Measurements from ENCODE around the gene MT1X. TPM values are rescaled to one million over a fixed set of nuclear protein-coding genes. Genes with fewer than 3 reads are reported as not detected.
"Not testable (repeated sequence)": the region's sequence is repeated elsewhere in the genome, so short reads cannot be mapped to it uniquely, and the experiment has no call there.

The MT1X gene
- total RNA-seq, 1 donor, result 28.8 TPM

DNA sequence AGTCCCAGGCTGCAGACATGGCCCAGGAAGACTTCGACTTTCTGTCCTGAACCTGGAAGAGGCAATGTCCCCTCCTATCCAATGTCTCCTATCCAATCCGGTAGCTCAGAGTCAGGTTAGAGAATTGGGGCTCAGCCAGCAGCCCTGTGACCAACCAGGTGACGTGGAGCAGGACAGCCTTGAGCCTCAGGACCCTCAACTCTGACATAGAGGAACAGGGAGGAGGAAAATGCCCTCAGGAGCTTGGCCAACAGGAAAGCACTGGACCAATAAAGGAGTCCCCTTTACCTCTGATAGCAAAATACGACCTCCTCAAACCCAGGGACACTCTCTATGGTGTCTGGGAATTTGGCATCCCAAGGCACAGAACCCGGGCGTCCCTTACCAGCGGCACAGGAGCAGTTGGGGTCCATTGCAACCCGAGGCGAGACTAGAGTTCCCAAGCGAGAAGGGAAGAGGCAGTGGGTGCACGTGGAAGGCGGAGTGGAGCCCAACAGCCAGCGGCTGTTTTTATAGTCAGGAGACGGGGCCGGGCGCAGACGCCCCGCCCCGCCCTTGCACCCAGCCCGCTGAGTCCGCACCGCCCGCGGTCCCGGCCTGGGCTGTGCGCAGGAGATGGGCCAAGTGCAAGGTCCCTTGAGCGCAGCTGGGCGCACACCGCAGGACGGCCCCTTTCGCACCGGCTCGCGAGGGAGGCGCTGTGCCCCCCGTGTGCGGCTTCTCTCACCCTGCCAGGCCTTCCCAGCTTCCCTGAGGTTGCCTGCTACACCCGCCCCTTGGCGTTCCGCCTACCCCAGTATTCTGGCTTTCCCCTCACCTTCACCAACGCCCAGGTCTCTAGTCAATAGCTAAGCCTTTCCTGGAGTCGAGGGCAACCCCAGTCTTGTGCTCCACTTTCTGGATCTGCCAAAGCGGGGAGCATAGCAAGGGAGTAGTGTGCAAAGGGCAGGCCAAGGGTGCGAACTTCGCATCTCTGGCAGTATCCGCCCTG, 14.4 kb upstream of the MT1X start, which contains the start of gene MT1G:
Gene MT1G, minus strand, starts transcription at position 485 of the 991 bp plus-strand sequence. Its CDS starts 72 bp downstream, at position 413.
- Histone ChIP-seq H3K4me3 (ENCODE audit: low read length) (no peak within 1 kb of the TSS), H3K27me3 (ENCODE audit: insufficient read depth, low read length) (peaks cover 93% of the 10 kb centered on the region), H3K9me3 (ENCODE audit: low read depth, low read length) (no peaks in the 10 kb centered on the region), H3K4me1 (ENCODE audit: insufficient read depth, low read length) (no peaks in the 10 kb centered on the region)

DNA sequence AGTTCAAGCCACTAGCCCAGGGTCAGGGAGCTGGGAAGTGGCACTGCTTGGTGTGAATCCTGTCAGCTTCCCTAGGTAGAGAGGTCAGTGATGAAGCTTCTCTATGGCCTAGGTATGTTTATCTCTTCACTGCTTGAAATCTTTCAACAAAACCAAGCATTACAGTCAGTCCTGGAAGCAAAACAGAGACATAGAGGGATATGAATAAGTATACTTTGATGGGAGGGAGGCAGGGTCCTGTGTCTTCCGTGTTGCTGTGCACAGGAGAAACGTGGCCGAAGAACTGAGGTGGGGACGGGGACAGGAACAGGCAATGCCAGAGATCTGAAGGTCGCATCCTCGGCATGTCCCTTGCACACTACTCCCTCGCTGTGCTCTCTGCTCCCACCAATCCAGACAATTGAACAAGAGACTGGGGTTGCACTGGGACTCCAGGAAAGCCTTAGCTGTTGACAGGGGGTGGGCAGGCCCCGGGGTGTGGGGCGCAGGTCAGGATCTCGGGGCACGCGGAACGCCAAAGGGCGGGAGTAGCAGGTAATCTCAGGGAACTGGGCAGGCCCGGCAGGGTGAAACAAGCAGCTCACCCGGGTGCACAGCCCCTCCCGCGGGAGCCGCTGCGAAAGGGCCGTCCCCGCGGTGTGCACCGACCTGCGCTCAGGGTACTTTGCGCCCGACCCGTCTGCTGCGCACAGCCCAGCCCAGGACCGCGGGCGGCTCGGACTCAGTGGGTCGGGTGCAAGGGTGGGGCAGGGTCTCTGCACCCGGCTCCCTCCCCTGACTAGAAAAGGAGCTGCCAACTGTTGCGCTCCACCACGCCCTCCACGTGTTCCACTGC, 13.0 kb upstream of the MT1X start, which contains the start of gene MT1H:
Gene MT1H, plus strand, starts transcription at position 810 of the 835 bp plus-strand sequence. CDS start 71 bp downstream, outside the sequence.
- H3K27me3 ChIP-seq (ENCODE audit: insufficient read depth, low read length), result peaks cover 93% of the 10 kb centered on the region
- H3K9me3 ChIP-seq (ENCODE audit: low read depth, low read length), result no peaks in the 10 kb centered on the region
- H3K4me1 ChIP-seq (ENCODE audit: insufficient read depth, low read length), result no peaks in the 10 kb centered on the region
- H3K4me3 ChIP-seq (ENCODE audit: low read length), result no peak within 1 kb of the TSS

- Histone ChIP-seq H3K27me3 (ENCODE audit: insufficient read depth, low read length) (peaks cover 86% of the 10 kb centered on the region), H3K9me3 (ENCODE audit: low read depth, low read length) (no peaks in the 10 kb centered on the region), H3K4me3 (ENCODE audit: low read length) (no peak overlapping the region), H3K4me1 (ENCODE audit: insufficient read depth, low read length) (no peaks in the 10 kb centered on the region)
These were observed 12.2 kb upstream of the MT1X start for GRCh38 chr16:56669840-56670619.

DNA sequence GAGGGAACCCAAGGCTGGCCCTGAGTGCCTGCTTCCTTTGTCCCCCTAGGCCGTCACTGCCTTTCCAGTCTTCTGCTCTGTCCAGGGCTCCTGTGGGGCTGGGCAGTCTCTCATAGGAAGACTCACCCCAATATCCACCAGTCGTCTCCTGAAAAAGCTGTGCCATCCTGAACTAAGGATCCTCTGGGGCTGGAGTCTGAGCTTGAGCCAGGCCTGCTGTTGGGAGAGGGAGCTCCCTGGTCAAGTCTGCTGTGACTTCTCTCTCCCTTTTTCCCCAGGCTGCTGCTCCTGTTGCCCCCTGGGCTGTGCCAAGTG, 11.7 kb upstream of the MT1X start:
- Histone ChIP-seq H3K27me3 (ENCODE audit: insufficient read depth, low read length) (peaks cover 88% of the 10 kb centered on the region), H3K9me3 (ENCODE audit: low read depth, low read length) (no peaks in the 10 kb centered on the region), H3K4me3 (ENCODE audit: low read length) (no peak overlapping the region), H3K4me1 (ENCODE audit: insufficient read depth, low read length) (no peaks in the 10 kb centered on the region)

- H3K4me1 ChIP-seq (ENCODE audit: insufficient read depth, low read length); H3K4me3 ChIP-seq (ENCODE audit: low read length); H3K9me3 ChIP-seq (ENCODE audit: low read depth, low read length): not testable (repeated sequence)
- peaks cover 81% of the 10 kb centered on the region for H3K27me3 ChIP-seq (ENCODE audit: insufficient read depth, low read length)
These were observed 10.6 kb upstream of the MT1X start for GRCh38 chr16:56671691-56672090.

DNA sequence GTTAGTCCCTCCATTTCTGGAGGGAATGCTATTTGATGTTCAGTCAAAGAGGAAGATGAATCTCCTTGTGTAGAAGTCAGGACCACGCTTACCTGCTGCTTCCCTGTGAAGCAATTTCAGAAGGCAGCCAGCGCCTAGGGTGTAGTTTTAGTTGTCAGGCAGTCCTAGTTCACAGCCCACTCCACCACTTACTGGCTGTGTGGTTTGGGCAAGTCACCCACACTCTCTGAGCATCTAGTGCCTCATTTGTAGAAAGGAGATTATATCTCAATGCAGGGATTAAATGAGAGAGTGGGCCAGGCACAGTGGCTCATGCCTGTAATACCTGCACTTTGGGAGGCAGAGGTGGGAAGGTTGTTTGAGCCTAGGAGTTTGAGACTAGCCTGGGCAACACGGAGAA, 10.1 kb upstream of the MT1X start:
- not testable (repeated sequence) for H3K9me3 ChIP-seq (ENCODE audit: low read depth, low read length); H3K4me3 ChIP-seq (ENCODE audit: low read length); H3K4me1 ChIP-seq (ENCODE audit: insufficient read depth, low read length)
- H3K27me3 ChIP-seq (ENCODE audit: insufficient read depth, low read length), result peaks cover 76% of the 10 kb centered on the region

- no peaks in the 10 kb centered on the region for H3K9me3 ChIP-seq (ENCODE audit: low read depth, low read length)
- H3K4me1 ChIP-seq (ENCODE audit: insufficient read depth, low read length), result no peaks in the 10 kb centered on the region
- peaks cover 69% of the 10 kb centered on the region for H3K27me3 ChIP-seq (ENCODE audit: insufficient read depth, low read length)
- no peak overlapping the region for H3K4me3 ChIP-seq (ENCODE audit: low read length)
These were observed 9.3 kb upstream of the MT1X start for GRCh38 chr16:56672761-56673536.

- H3K4me1 ChIP-seq (ENCODE audit: insufficient read depth, low read length), result no peaks in the 10 kb centered on the region
- H3K27me3 ChIP-seq (ENCODE audit: insufficient read depth, low read length), result peaks cover 59% of the 10 kb centered on the region
- H3K9me3 ChIP-seq (ENCODE audit: low read depth, low read length), result no peaks in the 10 kb centered on the region
- H3K4me3 ChIP-seq (ENCODE audit: low read length), result no peak overlapping the region
These were observed 8.3 kb upstream of the MT1X start for GRCh38 chr16:56673921-56674320.

DNA sequence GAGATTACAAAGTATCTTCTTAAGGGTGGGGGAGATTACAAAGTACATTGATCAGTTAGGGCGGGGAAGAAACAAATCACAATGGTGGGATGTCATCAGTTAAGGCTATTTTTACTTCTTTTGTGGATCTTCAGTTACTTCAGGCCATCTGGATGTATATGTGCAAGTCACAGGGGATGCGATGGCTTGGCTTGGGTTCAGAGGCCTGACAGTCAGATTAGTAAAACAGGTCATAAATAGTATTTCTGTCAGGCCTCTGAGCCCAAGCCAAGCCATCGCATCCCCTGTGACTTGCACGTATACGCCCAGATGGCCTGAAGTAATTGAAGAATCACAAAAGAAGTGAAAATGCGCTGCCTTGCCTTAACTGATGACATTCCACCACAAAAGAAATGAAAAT, 7.7 kb upstream of the MT1X start:
- H3K9me3 ChIP-seq (ENCODE audit: low read depth, low read length); H3K4me3 ChIP-seq (ENCODE audit: low read length); H3K4me1 ChIP-seq (ENCODE audit: insufficient read depth, low read length): not testable (repeated sequence)
- peaks cover 52% of the 10 kb centered on the region for H3K27me3 ChIP-seq (ENCODE audit: insufficient read depth, low read length)

GRCh38 chr16:56675685-56676210, 6.5 kb upstream of the MT1X start:
- H3K27me3 ChIP-seq (ENCODE audit: insufficient read depth, low read length), result peaks cover 41% of the 10 kb centered on the region
- no peaks in the 10 kb centered on the region for H3K9me3 ChIP-seq (ENCODE audit: low read depth, low read length)
- no peaks in the 10 kb centered on the region for H3K4me1 ChIP-seq (ENCODE audit: insufficient read depth, low read length)
- no peak overlapping the region for H3K4me3 ChIP-seq (ENCODE audit: low read length)

- H3K9me3 ChIP-seq (ENCODE audit: low read depth, low read length), result no peaks in the 10 kb centered on the region
- peaks cover 25% of the 10 kb centered on the region for H3K27me3 ChIP-seq (ENCODE audit: insufficient read depth, low read length)
- peaks cover 8% of the 10 kb centered on the region for H3K4me1 ChIP-seq (ENCODE audit: insufficient read depth, low read length)
- H3K4me3 ChIP-seq (ENCODE audit: low read length), result no peak overlapping the region
These were observed 4.8 kb upstream of the MT1X start for GRCh38 chr16:56677474-56677873.

- peaks cover 22% of the 10 kb centered on the region for H3K4me1 ChIP-seq (ENCODE audit: insufficient read depth, low read length)
- H3K27me3 ChIP-seq (ENCODE audit: insufficient read depth, low read length), result peaks cover 9% of the 10 kb centered on the region
- no peak overlapping the region for H3K4me3 ChIP-seq (ENCODE audit: low read length)
- no peaks in the 10 kb centered on the region for H3K9me3 ChIP-seq (ENCODE audit: low read depth, low read length)
These were observed 3.1 kb upstream of the MT1X start for GRCh38 chr16:56679078-56679730.

DNA sequence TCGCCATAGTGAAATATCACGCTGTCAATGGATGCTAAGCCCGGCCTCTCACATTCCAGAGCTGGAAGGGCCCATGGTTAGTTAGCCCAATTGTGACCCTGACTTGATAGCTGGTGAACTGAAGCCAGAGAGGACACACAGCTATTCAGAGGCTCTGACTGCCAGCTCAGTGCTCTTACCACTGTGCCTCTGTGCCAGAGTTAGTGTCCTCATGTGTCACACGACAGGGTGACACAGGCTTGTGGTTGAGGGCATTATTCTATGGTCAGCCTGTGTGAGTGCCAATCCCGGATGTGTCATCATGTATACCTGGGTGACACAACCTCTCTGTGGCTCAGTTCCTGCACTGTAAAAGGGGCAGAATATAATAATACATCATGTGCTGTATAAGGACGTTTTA, 2.5 kb upstream of the MT1X start:
- no peak overlapping the region for H3K4me3 ChIP-seq (ENCODE audit: low read length)
- no peaks in the 10 kb centered on the region for H3K9me3 ChIP-seq (ENCODE audit: low read depth, low read length)
- H3K27me3 ChIP-seq (ENCODE audit: insufficient read depth, low read length), result peaks cover 9% of the 10 kb centered on the region
- H3K4me1 ChIP-seq (ENCODE audit: insufficient read depth, low read length), result peaks cover 22% of the 10 kb centered on the region

Data from mononuclear cell (primary cell).